CD14-positive monocyte (primary cell): ENCODE results near the gene ANKS6. TPM values are rescaled to one million over a fixed set of nuclear protein-coding genes. Genes with fewer than 3 reads are reported as not detected.

Experiments
- DNase-seq, 3 donors: peaks; one replicate each; pipeline ENCODE4 v3.0.0-alpha.2; 2011 to 2022
- H2AFZ ChIP-seq: 2 replicates; pipeline ENCODE4 v1.6.0; 2012; ENCODE audit warnings: mild to moderate bottlenecking, low read depth, low read length, inconsistent platforms; ENCODE audit not compliant: insufficient read depth, poor library complexity, severe bottlenecking
- H3K27ac ChIP-seq, 2 donors: 1 replicate in 1 of 2; 2 replicates in 1 of 2; pipeline ENCODE4 v1.5.1; 2012 to 2013; ENCODE audit warnings: low read length in 2 of 2, control low read depth in 1 of 2, inconsistent platforms in 1 of 2, low read depth in 1 of 2, mild to moderate bottlenecking in 1 of 2
- H3K27me3 ChIP-seq, 2 donors: one replicate each; pipeline versions ENCODE4 v1.6.0 to v1.6.1; 2011 to 2013; ENCODE audit warnings: low read length in 2 of 2; ENCODE audit not compliant: control insufficient read depth in 2 of 2, insufficient read depth in 2 of 2
- H3K36me3 ChIP-seq, 2 donors: replicated peaks in 1 of 2; 1 replicate in 1 of 2; 2 replicates in 1 of 2; pipeline versions ENCODE4 v1.5.1 to v1.6.1; 2012 to 2013; ENCODE audit warnings: low read length in 2 of 2, control low read depth in 1 of 2, inconsistent platforms in 1 of 2, mild to moderate bottlenecking in 1 of 2; ENCODE audit not compliant: insufficient read depth in 2 of 2, control insufficient read depth in 1 of 2
- H3K4me1 ChIP-seq, 2 donors: 1 replicate in 1 of 2; 2 replicates in 1 of 2; pipeline versions ENCODE4 v1.5.1 to v1.6.1; 2012 to 2013; ENCODE audit warnings: low read length in 2 of 2, control low read depth in 1 of 2, inconsistent platforms in 1 of 2, mild to moderate bottlenecking in 1 of 2, moderate library complexity in 1 of 2; ENCODE audit not compliant: insufficient read depth in 2 of 2, control insufficient read depth in 1 of 2
- H3K4me2 ChIP-seq: replicated peaks from 2 replicates; pipeline ENCODE3; 2012; ENCODE audit warnings: low read length, moderate library complexity, mild to moderate bottlenecking; ENCODE audit not compliant: poor library complexity, severe bottlenecking; ENCODE audit errors: extremely low read depth
- H3K4me3 ChIP-seq, 3 experiments: fragments of 200-600 bp in 1 of 3; sonication (generic) in 1 of 3; replicated peaks in 1 of 3; 1 replicate in 2 of 3; 2 replicates in 1 of 3; pipeline ENCODE4 v1.5.1; 2011 to 2013; ENCODE audit warnings: low read length in 3 of 3, mild to moderate bottlenecking in 3 of 3, control low read depth in 2 of 3, low read depth in 2 of 3, inconsistent platforms in 1 of 3, moderate library complexity in 1 of 3
- H3K79me2 ChIP-seq: 2 replicates; pipeline ENCODE4 v1.6.0; 2012; ENCODE audit warnings: mild to moderate bottlenecking, control low read depth, inconsistent platforms, low read length, moderate library complexity; ENCODE audit not compliant: insufficient read depth
- H3K9ac ChIP-seq: 2 replicates; pipeline ENCODE4 v1.6.0; 2017; ENCODE audit warnings: low read length, mild to moderate bottlenecking; ENCODE audit not compliant: insufficient read depth, poor library complexity, severe bottlenecking
- H3K9me3 ChIP-seq, 2 donors: replicated peaks in 1 of 2; 1 replicate in 1 of 2; 2 replicates in 1 of 2; pipeline versions ENCODE4 v1.5.1 to v1.6.1; 2012 to 2013; ENCODE audit warnings: low read length in 2 of 2, control low read depth in 1 of 2; ENCODE audit not compliant: control insufficient read depth in 1 of 2, insufficient read depth in 1 of 2
- H4K20me1 ChIP-seq: 2 replicates; pipeline ENCODE4 v1.6.0; 2012; ENCODE audit warnings: mild to moderate bottlenecking, low read length, control low read depth, moderate library complexity; ENCODE audit not compliant: insufficient read depth
- H3K27ac Mint-ChIP-seq, 7 donors: one replicate each; pipeline ENCODE4 v1.8.0; 2020; ENCODE audit warnings: mild to moderate bottlenecking in 7 of 7, mixed read lengths in 7 of 7, moderate library complexity in 6 of 7, inconsistent platforms in 2 of 7
- H3K27me3 Mint-ChIP-seq, 3 donors: one replicate each; pipeline ENCODE4 v1.8.0; 2021 to 2022; ENCODE audit warnings: low read depth in 3 of 3, mild to moderate bottlenecking in 3 of 3, mixed read lengths in 3 of 3, moderate library complexity in 3 of 3, inconsistent platforms in 1 of 3
- H3K36me3 Mint-ChIP-seq, 2 donors: one replicate each; pipeline ENCODE4 v1.8.0; 2020; ENCODE audit warnings: mixed read lengths in 2 of 2, inconsistent platforms in 1 of 2, mild to moderate bottlenecking in 1 of 2
- H3K4me1 Mint-ChIP-seq: one replicate; pipeline ENCODE4 v1.8.0; 2020; ENCODE audit warnings: mild to moderate bottlenecking, mixed read lengths
- H3K4me3 Mint-ChIP-seq, 2 donors: one replicate each; pipeline ENCODE4 v1.8.0; 2020; ENCODE audit warnings: mild to moderate bottlenecking in 2 of 2, mixed read lengths in 2 of 2, moderate library complexity in 1 of 2
- H3K9me3 Mint-ChIP-seq, 7 donors: one replicate each; pipeline ENCODE4 v1.8.0; 2020 to 2022; ENCODE audit warnings: mixed read lengths in 7 of 7, mild to moderate bottlenecking in 6 of 7, moderate library complexity in 6 of 7, inconsistent platforms in 2 of 7
- WGBS: methylation state at CpG from one replicate; pipeline ENCODE4 v1.1.5; 2013; ENCODE audit warnings: missing lambda C conversion rate; ENCODE audit not compliant: insufficient coverage; 5-methylcytosine and 5-hydroxymethylcytosine counted together
- intact Hi-C, 2 donors: fragments of 100-400 bp; cut with micrococcal nuclease; formaldehyde crosslinking; loops; one replicate each; pipeline versions ENCODE4 v1.15.0 to v1.15.1; 2023
- polyA plus RNA-seq, 3 donors: library from polyadenylated mRNA; depleted of rRNA in 1 of 3; unstranded in 2 of 3; stranded (reverse) in 1 of 3; fragments of 300-500 nt in 2 of 3; fragments of >200 nt in 1 of 3; fragmentation: Illumina TruSeq in 2 of 3; gene quantifications; 1 replicate in 2 of 3; 2 replicates in 1 of 3; pipeline ENCODE4 v1.2.3, GENCODE V29; 2012 to 2021
- TF ChIP-seq, protein P1 (sequence below): fragments of 200-600 bp; IDR thresholded peaks from one replicate; pipeline ENCODE4 v1.8.0; 2022; ENCODE audit warnings: antibody characterized with exemption, mild to moderate bottlenecking

ANKS6 gene
- polyA plus RNA-seq, 3 donors = 0.20 to 1.5 (median 0.56) TPM

DNA sequence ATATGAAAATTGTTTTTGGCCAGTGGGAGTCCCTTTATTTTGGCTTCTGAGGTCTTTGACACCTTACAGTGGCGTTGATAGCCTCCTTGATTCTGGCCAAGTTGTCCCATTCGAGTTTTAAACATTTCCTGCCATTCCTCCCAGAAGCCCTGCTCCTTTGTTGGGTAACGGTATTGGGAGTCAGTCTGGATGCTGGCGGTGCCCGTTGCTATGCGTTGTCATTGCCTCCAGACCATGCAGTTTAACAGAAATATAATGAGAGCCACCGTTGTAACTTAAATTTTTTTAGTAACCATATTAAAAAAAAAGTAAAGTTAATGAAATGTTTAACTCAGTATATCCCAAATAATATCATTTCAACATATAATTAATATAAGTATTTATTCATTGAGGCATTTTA is 46.2 kb upstream of the ANKS6 start:
- no peaks in the 10 kb centered on the region for H3K79me2 ChIP-seq
- no peak overlapping the region for H3K27ac ChIP-seq
- no peak for DNase-seq
- H3K4me1 Mint-ChIP-seq = no peaks in the 10 kb centered on the region
- no peaks in the 10 kb centered on the region for H3K9me3 ChIP-seq
- no peaks in the 10 kb centered on the region for H3K36me3 Mint-ChIP-seq
- intact Hi-C loops = no loop called here
- H3K4me2 ChIP-seq = no peak overlapping the region
- TF ChIP-seq, protein P1, sequence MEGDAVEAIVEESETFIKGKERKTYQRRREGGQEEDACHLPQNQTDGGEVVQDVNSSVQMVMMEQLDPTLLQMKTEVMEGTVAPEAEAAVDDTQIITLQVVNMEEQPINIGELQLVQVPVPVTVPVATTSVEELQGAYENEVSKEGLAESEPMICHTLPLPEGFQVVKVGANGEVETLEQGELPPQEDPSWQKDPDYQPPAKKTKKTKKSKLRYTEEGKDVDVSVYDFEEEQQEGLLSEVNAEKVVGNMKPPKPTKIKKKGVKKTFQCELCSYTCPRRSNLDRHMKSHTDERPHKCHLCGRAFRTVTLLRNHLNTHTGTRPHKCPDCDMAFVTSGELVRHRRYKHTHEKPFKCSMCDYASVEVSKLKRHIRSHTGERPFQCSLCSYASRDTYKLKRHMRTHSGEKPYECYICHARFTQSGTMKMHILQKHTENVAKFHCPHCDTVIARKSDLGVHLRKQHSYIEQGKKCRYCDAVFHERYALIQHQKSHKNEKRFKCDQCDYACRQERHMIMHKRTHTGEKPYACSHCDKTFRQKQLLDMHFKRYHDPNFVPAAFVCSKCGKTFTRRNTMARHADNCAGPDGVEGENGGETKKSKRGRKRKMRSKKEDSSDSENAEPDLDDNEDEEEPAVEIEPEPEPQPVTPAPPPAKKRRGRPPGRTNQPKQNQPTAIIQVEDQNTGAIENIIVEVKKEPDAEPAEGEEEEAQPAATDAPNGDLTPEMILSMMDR = no peak
- no peak overlapping the region for H3K27ac Mint-ChIP-seq
- no peaks in the 10 kb centered on the region for H3K4me1 ChIP-seq
- no peaks in the 10 kb centered on the region for H3K27me3 ChIP-seq
- H4K20me1 ChIP-seq = no peaks in the 10 kb centered on the region
- H3K9me3 Mint-ChIP-seq = no peaks in the 10 kb centered on the region
- no peak overlapping the region for H3K4me3 ChIP-seq
- no peaks in the 10 kb centered on the region for H3K36me3 ChIP-seq
- 100% methylated on average over 1 of the region's 7 CpGs for WGBS
- no peak overlapping the region for H2AFZ ChIP-seq
- H3K9ac ChIP-seq = no peak overlapping the region
- H3K4me3 Mint-ChIP-seq = no peak overlapping the region
- H3K27me3 Mint-ChIP-seq = peaks cover 0 to 1% (median 0%) of the 10 kb centered on the region in 3 donors

DNA sequence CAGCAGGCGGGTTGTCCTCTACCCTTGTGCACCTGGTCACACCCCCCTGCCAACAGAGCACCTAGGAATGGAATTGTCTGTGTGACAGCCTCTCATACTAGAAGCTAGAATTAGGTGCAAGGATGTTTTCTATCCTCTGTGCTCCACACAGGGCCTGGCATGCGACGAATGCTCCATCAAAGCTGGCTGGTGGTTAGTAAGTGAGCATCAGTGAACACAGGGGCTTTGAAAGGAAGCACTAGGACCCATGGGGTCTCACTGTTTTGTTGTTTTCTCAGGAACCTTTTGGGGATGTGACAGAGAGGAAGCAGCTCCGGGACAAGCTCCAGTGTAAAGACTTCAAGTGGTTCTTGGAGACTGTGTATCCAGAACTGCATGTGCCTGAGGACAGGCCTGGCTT is 43.4 kb upstream of the ANKS6 start:
- Mint-ChIP-seq H3K27ac (no peak overlapping the region), H3K36me3 (no peaks in the 10 kb centered on the region), H3K4me3 (no peak overlapping the region), H3K27me3 (peaks cover 0 to 2% (median 1%) of the 10 kb centered on the region in 3 donors), H3K4me1 (peaks cover 10% of the 10 kb centered on the region), H3K9me3 (peaks cover 0 to 2% (median 0%) of the 10 kb centered on the region in 7 donors)
- Histone ChIP-seq H3K9me3 (no peaks in the 10 kb centered on the region), H3K36me3 (no peaks in the 10 kb centered on the region), H3K27ac (no peak overlapping the region), H4K20me1 (no peaks in the 10 kb centered on the region), H3K4me3 (no peak overlapping the region), H3K27me3 (no peaks in the 10 kb centered on the region), H2AFZ (no peak overlapping the region), H3K9ac (no peak overlapping the region), H3K4me1 (peaks cover 0 to 3% of the 10 kb centered on the region in 2 donors), H3K4me2 (no peak overlapping the region), H3K79me2 (no peaks in the 10 kb centered on the region)
- TF ChIP-seq, protein P1 = no peak
- intact Hi-C loops = no loop called here
- no peak for DNase-seq
- 83% methylated on average over 2 of the region's 4 CpGs for WGBS
